KOPT-K1 (cell line): ENCODE data around the gene CDH13.

ENCODE experiments used
- H3K27ac ChIP-seq: fragments of 200-600 bp; sonication (generic); 2 replicates; pipeline ENCODE4 v1.5.1; 2016; ENCODE audit warnings: antibody characterized with exemption, mild to moderate bottlenecking, low read depth, low read length; ENCODE audit not compliant: poor library complexity, severe bottlenecking
- H3K36me3 ChIP-seq: fragments of 200-600 bp; sonication (generic); 2 replicates; pipeline ENCODE4 v1.5.1; 2017; ENCODE audit warnings: antibody characterized with exemption, mild to moderate bottlenecking, low read length, moderate library complexity; ENCODE audit not compliant: insufficient read depth
- H3K9me3 ChIP-seq: fragments of 200-600 bp; sonication (generic); 2 replicates; pipeline ENCODE4 v1.5.1; 2017; ENCODE audit warnings: antibody characterized with exemption, low read length, mild to moderate bottlenecking; ENCODE audit not compliant: insufficient read depth, poor library complexity, severe bottlenecking

The CDH13 gene

DNA sequence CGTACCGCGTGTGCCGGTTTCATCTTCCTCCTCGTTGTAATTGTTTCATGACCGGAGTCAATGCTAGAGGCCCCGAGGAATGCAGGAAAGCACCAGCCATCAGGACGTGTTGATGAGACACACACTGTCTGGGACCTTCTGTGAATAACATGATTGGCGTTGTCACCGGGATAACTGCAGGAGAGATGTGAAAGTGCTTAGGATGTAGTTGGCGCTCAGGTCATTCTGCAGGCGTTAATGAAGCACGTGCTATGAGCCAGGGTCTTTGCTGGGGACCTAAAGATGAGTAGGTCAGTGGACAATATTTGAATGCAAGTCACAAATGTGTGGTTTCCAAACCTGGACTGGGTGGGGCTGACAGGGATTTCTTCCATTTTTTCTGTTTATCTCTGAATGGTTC is 999.4 kb downstream of the CDH13 start:
- Histone ChIP-seq H3K27ac (no peak overlapping the region), H3K36me3 (no peaks in the 10 kb centered on the region), H3K9me3 (no peaks in the 10 kb centered on the region)

DNA sequence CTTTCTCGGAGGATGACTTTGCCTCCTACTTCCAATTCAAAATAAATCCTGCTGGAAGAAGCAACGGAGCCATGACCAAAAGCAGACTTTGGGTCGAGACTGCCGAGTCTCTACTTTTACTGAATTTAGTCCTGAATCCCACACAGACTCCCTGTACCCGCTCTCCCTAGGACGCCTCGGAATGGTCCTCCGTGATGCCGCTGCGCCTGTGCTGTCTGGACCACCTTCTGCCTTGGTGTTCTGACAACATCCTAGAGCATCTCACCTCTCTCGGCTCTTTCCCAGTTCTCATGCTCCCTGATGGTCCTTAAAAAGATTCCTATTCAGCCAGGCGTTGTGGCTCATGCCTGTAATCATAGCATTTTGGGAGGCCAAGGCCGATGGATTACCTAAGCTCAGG is 999.9 kb downstream of the CDH13 start:
- no peak overlapping the region for H3K27ac ChIP-seq
- H3K9me3 ChIP-seq: no peaks in the 10 kb centered on the region
- H3K36me3 ChIP-seq: no peaks in the 10 kb centered on the region

DNA sequence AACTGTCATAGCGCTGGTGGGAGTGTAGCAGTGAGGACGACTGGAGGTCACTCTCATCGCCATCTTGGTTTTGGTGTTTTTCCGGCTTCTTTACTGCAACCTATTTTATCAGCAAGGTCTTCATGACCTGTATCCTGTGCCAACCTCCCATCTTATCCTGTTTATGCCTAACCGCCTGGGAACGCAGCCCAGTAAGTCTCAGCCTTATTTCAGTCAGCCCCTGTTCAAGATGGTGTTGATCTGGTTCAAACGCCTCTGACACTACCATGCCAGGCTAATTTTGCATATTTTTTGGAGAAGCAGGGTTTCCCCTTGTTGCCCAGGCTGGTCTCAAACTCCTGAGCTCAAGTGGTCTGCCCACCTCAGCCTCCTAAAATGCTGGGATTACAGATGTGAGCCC is 1001.2 kb downstream of the CDH13 start:
- Histone ChIP-seq H3K36me3 (no peaks in the 10 kb centered on the region), H3K27ac (no peak overlapping the region), H3K9me3 (no peaks in the 10 kb centered on the region)

- Histone ChIP-seq H3K9me3 (no peaks in the 10 kb centered on the region), H3K27ac (no peak overlapping the region), H3K36me3 (no peaks in the 10 kb centered on the region)
These were observed 1002.7 kb downstream of the CDH13 start for GRCh38 chr16:83629426-83629825.

- no peaks in the 10 kb centered on the region for H3K9me3 ChIP-seq
- no peak overlapping the region for H3K27ac ChIP-seq
- H3K36me3 ChIP-seq: no peaks in the 10 kb centered on the region
These were observed 1003.1 kb downstream of the CDH13 start for GRCh38 chr16:83629836-83630235.

GRCh38 chr16:83630979-83631378 is 1004.2 kb downstream of the CDH13 start:
- H3K9me3 ChIP-seq: no peaks in the 10 kb centered on the region

DNA sequence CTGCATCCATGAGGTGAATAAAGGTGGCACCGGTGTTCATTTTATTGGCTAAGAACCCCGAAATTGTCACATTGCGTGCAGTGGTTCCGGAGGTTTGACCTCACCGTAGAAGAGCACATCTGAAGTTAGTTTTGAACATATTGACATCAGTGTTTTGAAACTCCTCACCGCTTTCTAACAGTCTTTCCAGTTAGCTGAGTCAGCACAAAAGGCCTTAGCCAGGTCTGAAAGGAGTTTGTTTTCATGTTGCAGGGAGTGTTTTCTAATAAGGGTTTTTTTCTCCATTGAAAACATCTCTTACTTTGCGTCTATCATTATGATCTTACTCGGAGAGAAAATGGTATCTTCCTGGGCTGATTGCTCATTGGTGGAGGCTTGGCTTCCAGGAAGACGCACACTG is 1006.5 kb downstream of the CDH13 start:
- Histone ChIP-seq H3K36me3 (no peaks in the 10 kb centered on the region), H3K27ac (no peak overlapping the region), H3K9me3 (no peaks in the 10 kb centered on the region)

More at GRCh38 chr16:83630979-83631378, 1004.2 kb downstream of the CDH13 start:
- Histone ChIP-seq H3K36me3 (no peaks in the 10 kb centered on the region), H3K27ac (no peak overlapping the region)

GRCh38 chr16:83648347-83648746 is 1021.6 kb downstream of the CDH13 start:
- no peaks in the 10 kb centered on the region for H3K36me3 ChIP-seq
- H3K9me3 ChIP-seq: no peaks in the 10 kb centered on the region
- H3K27ac ChIP-seq: no peak overlapping the region

GRCh38 chr16:83651871-83652270 is 1025.1 kb downstream of the CDH13 start:
- H3K9me3 ChIP-seq: no peaks in the 10 kb centered on the region
- H3K27ac ChIP-seq: no peak overlapping the region
- H3K36me3 ChIP-seq: no peaks in the 10 kb centered on the region

GRCh38 chr16:83652943-83653342 is 1026.2 kb downstream of the CDH13 start:
- H3K36me3 ChIP-seq: no peaks in the 10 kb centered on the region
- no peak overlapping the region for H3K27ac ChIP-seq
- H3K9me3 ChIP-seq: no peaks in the 10 kb centered on the region

DNA sequence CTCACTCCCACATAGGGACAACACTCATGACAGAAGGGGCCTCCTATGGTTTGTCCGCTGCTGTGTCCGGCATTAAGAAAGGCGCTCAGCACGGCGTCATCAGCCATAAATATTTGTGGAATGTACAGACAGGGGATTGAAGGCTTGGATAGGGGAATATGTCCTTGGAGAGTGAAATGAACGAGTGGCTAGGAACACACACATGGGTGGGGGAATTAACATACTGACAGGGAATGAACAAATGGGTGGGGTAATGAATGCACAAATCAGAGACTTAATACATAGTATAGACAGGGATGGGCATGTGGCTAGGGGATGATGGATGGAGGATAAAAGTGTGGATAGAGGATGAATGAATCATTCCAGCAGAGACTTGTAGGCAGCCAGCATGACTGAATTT is 1027.0 kb downstream of the CDH13 start:
- Histone ChIP-seq H3K36me3 (no peaks in the 10 kb centered on the region), H3K9me3 (no peaks in the 10 kb centered on the region), H3K27ac (no peak overlapping the region)

DNA sequence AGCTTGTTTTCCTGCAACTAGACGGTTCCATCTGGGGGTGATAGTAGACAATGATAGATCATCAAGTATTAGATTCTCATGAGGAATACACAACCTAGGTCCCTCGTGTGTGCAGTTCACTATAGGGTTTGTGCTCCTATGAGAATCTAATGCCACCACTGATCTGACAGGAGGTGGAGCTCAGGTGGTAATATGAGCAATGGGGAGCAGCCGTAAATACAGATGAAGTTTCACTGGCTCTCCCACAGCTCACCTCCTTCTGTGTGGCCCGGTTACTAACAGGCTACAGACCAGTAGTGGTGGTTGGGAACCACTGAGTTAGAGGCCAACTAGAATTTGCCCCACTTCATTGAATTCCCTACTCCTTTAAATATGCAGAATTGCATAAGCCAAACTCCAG is 1033.5 kb downstream of the CDH13 start:
- Histone ChIP-seq H3K36me3 (no peaks in the 10 kb centered on the region), H3K27ac (no peak overlapping the region), H3K9me3 (peaks cover 4% of the 10 kb centered on the region)

GRCh38 chr16:83661656-83662055 is 1034.9 kb downstream of the CDH13 start:
- H3K36me3 ChIP-seq: no peaks in the 10 kb centered on the region
- peaks cover 4% of the 10 kb centered on the region for H3K9me3 ChIP-seq
- no peak overlapping the region for H3K27ac ChIP-seq

- peaks cover 4% of the 10 kb centered on the region for H3K9me3 ChIP-seq
- H3K36me3 ChIP-seq: no peaks in the 10 kb centered on the region
- H3K27ac ChIP-seq: no peak overlapping the region
These were observed 1039.7 kb downstream of the CDH13 start for GRCh38 chr16:83666449-83666848.

GRCh38 chr16:83669456-83669855 is 1042.7 kb downstream of the CDH13 start:
- H3K36me3 ChIP-seq: no peaks in the 10 kb centered on the region
- H3K27ac ChIP-seq: no peak overlapping the region
- peaks cover 3% of the 10 kb centered on the region for H3K9me3 ChIP-seq

- no peak overlapping the region for H3K27ac ChIP-seq
- H3K9me3 ChIP-seq: no peaks in the 10 kb centered on the region
- H3K36me3 ChIP-seq: no peaks in the 10 kb centered on the region
These were observed 1048.3 kb downstream of the CDH13 start for GRCh38 chr16:83674931-83675535.
